Lower leg skin (tissue), 4 donors: ENCODE measurements around the gene BRSK1. TPM values are rescaled to one million over a fixed set of nuclear protein-coding genes. Genes with fewer than 3 reads are reported as not detected.

Experiments used
- DNase-seq, 2 donors: peaks; one replicate each; pipeline ENCODE4 v3.0.0-alpha.2; 2019; ENCODE audit warnings: low spot score in 2 of 2
- H3K4me3 ChIP-seq: fragments of 200-600 bp; sonication (generic); 2 replicates; pipeline ENCODE4 v1.5.1; 2017; ENCODE audit warnings: mild to moderate bottlenecking, low read depth; ENCODE audit not compliant: poor library complexity, severe bottlenecking
- POLR2A ChIP-seq, 2 donors: fragments of 450-650 bp; IDR thresholded peaks; one replicate each; pipeline ENCODE4 v1.6.1; 2016 to 2017; ENCODE audit warnings: antibody characterized with exemption in 2 of 2, mild to moderate bottlenecking in 1 of 2, moderate library complexity in 1 of 2
- WGBS, 2 donors: methylation state at CpG; one replicate each; pipeline ENCODE4 v1.1.5; 2018; 5-methylcytosine and 5-hydroxymethylcytosine counted together
- intact Hi-C: fragments of 100-400 bp; cut with DNase I; formaldehyde crosslinking; loops from one replicate; pipeline ENCODE4 v1.15.0; 2023; ENCODE audit warnings: low total_unique reads
- total RNA-seq, 4 donors: library from RNA; depleted of rRNA; stranded (reverse); fragments of >200 nt; gene quantifications; one replicate each; pipeline ENCODE4 v1.1.0, GENCODE V29; 2016
- TF ChIP-seq, protein P1 (sequence below), 3 donors: fragments of 450-650 bp; IDR thresholded peaks; one replicate each; pipeline ENCODE4 v1.5.1; 2016; ENCODE audit warnings: antibody characterized with exemption in 3 of 3, mild to moderate bottlenecking in 3 of 3, moderate library complexity in 2 of 3

Gene BRSK1
- total RNA-seq, 4 donors from 2014 or later, result 0.44 to 4.6 TPM; not detected in 2

DNA sequence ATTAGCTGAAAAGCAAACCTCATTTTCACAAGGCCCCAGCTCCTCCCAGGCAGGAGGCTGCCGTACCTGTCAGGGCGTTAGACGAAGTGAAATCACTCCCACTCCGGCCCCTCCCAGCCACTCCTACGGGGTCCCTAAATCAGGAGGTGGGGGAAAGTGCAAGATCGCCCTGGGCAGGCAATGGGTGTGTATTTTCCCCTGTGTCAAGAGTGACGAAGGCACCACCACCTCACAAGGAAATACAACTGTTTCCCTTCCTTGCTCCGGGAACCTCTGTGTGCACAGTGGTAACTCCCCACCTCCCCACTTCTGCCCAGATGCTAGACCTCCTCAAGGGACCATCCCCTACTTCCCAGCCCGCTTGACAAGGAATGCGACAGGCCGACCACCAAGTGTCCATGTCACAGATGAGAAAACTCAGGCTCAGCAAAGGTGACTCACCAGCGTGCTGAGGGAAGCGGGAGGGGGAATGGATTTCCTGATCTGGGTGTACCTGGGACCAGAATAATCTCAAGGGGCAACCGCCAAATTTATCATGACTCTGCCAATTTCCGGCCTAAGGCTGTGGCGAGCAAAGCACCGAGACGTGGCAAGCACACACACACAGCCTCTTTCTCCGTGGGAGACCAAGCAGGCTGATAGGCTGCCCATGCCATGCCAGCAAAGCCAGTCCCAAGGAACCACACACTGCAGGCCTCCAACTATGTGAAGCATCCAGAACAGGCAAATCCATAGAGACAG lies 32.3 kb upstream of the BRSK1 start:
- intact Hi-C loops, result no loop called here
- WGBS, 2 donors, result 43 to 59% methylated on average over 19 of the region's 19 CpGs
- no peak overlapping the region for H3K4me3 ChIP-seq
- DNase-seq, result no peak
- TF ChIP-seq POLR2A (IDR thresholded peaks at IDR 0.05), result no peak
- TF ChIP-seq, protein P1, sequence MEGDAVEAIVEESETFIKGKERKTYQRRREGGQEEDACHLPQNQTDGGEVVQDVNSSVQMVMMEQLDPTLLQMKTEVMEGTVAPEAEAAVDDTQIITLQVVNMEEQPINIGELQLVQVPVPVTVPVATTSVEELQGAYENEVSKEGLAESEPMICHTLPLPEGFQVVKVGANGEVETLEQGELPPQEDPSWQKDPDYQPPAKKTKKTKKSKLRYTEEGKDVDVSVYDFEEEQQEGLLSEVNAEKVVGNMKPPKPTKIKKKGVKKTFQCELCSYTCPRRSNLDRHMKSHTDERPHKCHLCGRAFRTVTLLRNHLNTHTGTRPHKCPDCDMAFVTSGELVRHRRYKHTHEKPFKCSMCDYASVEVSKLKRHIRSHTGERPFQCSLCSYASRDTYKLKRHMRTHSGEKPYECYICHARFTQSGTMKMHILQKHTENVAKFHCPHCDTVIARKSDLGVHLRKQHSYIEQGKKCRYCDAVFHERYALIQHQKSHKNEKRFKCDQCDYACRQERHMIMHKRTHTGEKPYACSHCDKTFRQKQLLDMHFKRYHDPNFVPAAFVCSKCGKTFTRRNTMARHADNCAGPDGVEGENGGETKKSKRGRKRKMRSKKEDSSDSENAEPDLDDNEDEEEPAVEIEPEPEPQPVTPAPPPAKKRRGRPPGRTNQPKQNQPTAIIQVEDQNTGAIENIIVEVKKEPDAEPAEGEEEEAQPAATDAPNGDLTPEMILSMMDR (IDR thresholded peaks at IDR 0.05), result no peak

DNA sequence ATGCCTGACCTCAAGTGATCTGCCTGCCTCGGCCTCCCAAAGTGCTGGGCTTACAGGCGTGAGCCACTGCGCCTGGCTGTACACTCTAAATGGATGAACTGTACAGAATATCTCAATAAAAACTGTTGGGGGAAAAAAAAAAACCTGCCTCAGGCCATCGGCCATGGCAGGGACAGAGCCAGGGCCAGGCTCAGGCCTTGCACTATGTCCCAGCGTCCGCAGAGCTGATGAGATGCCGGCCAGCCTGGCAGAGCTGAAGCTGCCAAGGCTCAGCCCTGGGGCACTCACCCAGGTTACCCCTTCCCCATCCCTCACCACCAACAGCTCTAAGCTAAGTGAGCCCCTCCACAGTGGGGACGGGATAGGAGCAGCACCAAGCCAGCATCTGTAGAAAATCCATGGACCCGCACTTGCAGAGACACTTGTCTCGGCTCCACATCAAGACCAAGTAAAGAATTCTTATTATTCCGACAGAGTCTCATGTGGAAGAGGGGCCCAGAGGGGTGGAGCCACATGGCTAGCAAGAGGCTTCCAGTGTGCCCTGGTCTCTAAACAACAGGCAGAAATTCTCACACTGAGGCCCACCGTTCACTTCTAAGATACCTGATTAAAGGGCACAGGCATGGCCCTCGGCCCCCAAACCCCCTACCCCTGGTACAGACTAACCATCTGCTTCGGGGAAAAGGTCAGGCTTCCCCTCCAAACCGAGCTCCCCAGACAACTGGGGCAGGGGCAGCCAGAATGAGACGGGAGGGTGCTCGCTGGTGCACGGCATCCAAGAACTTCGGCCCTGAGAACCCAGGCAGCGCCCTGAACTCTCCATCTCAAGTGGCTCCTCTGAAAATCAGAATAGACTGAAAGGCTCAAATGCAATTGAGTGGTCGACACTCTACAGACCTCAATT lies 30.8 kb upstream of the BRSK1 start:
- intact Hi-C loops, result no loop called here
- DNase-seq, result no peak
- no peak overlapping the region for H3K4me3 ChIP-seq
- TF ChIP-seq, protein P1 (IDR thresholded peaks at IDR 0.05), result no peak
- no peak for TF ChIP-seq POLR2A (IDR thresholded peaks at IDR 0.05)
- 84 to 86% methylated on average over 21 of the region's 21 CpGs for WGBS, 2 donors

DNA sequence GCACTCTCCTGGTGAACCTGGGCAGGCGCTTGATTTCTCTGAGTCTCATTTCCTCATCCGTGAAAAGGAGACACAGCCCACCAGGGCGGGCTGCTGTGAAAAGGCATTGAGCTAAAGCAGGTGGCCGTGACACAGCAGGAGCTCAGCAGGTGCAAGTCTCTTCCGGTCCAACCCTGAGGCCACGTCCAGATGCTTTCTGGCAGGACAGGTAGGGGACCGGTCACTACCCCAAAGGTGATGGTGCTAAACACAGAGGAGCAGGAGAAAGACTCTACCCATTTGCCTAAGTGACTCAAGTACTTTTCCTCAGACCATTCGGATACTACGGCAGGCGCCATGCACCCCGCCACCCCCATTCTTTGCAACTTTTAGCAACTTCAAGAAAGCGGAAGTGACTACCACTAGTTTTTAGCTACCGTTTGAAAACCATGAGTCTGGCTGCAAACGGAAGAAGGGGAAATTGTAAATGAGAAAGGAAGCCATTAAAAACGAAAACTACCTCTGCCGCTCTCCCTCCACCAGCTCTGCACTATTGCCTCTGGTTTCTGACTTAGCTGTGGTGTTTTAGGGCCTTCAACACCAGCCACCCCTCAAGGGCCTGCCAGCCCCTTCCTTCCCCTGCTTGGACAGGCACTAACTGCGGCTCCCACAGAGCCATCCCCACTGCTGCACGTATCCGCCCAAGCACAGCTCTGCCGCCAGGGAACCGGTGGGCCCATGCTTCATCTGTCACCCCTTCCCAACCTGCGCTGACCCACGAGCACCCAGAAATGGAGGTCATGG lies 29.8 kb upstream of the BRSK1 start:
- no peak for DNase-seq
- WGBS, 2 donors, result 64 to 67% methylated on average over 23 of the region's 23 CpGs
- no peak overlapping the region for H3K4me3 ChIP-seq
- no peak for TF ChIP-seq POLR2A (IDR thresholded peaks at IDR 0.05)
- TF ChIP-seq, protein P1 (IDR thresholded peaks at IDR 0.05), result no peak
- intact Hi-C loops, result no loop called here

DNA sequence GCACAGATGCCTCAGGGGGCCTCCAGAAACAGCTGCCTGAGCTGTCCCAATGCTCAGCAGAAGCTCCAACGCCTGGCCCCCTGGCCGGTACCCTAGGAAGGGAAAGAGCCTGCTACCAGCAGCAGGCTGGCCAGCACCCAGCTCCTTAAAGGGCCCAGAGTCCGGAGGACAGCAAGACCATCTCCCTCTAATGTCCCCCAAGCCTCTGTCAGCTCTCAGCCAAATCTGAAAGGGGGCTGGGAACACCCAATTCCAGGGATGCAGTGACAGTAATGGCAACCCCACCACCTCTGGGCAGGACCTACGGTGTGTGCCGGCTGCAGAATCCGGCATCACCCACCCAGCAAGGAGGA lies 29.2 kb upstream of the BRSK1 start:
- no peak for TF ChIP-seq POLR2A (IDR thresholded peaks at IDR 0.05)
- DNase-seq, result no peak
- 59 to 61% methylated on average over 3 to 5 of the region's 6 CpGs for WGBS, 2 donors
- intact Hi-C loops, result no loop called here
- H3K4me3 ChIP-seq, result no peak overlapping the region

DNA sequence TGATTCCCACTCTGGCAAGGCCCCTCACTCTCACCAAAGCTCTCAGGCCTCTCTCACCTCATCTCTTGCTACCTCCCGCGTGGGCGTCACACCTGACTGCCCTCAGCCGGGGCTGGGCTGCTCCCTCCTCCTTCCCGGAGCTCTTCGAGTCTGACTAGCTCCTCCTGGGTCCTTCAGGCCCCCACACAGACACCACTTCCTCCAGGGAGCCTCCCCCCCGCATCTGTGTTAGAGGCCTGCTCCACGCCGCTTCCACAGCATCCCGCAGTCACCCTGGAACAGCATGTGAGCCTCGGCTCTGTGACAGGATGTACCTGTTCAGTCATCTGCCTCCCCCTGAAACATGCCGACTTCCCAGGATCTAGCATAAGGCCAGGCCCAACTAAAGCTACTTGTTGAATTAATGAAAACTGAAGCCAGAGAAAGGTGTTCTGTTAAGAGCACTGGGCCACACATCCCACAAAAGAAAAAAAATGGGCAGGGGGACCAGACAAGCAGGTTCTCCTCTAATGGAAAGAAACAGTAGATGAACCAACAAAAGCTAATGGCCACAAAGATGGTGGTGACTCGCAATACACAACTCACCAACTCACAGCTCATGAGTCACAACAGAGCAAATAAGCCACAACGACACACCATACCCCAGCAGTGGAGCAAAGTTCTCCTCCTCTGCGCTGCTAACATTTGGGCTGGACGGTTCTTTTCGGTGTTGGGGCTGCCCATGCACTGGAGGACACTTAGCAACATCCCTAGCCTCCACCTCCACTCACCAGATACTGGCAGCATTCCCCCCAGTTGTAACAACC lies 28.0 kb upstream of the BRSK1 start:
- no peak overlapping the region for H3K4me3 ChIP-seq
- 58 to 65% methylated on average over 17 of the region's 17 CpGs for WGBS, 2 donors
- no peak for DNase-seq
- intact Hi-C loops, result no loop called here
- TF ChIP-seq, protein P1 (IDR thresholded peaks at IDR 0.05), result no peak
- TF ChIP-seq POLR2A (IDR thresholded peaks at IDR 0.05), result no peak
